Thyroid gland (tissue), 4 donors: Measurements from ENCODE around the gene STUM.

Source experiments
- CTCF ChIP-seq, 6 experiments: fragments of 200-600 bp in 3 of 6; fragments of 450-650 bp in 3 of 6; sonication (generic) in 3 of 6; IDR thresholded peaks; one replicate each; pipeline ENCODE4 v1.5.1; 2016 to 2019; ENCODE audit warnings: antibody characterized with exemption in 6 of 6, mild to moderate bottlenecking in 2 of 6, inconsistent platforms in 1 of 6, moderate library complexity in 1 of 6
- POLR2A ChIP-seq, 2 donors: fragments of 450-650 bp; IDR thresholded peaks; one replicate each; pipeline ENCODE4 v1.6.1; 2017; ENCODE audit warnings: antibody characterized with exemption in 2 of 2, mild to moderate bottlenecking in 2 of 2, moderate library complexity in 1 of 2

- TF ChIP-seq POLR2A (IDR thresholded peaks at IDR 0.05) (no peak), CTCF (IDR thresholded peaks at IDR 0.05) (no peak)
Measured at GRCh38 chr1:226510453-226510852, 38.1 kb upstream of the STUM start.
